ENCODE results near the gene CUTA. TPM values are rescaled to one million over a fixed set of nuclear protein-coding genes. Genes with fewer than 3 reads are reported as not detected.

CUTA gene
- total RNA-seq, 1 donor from 2014 or later, result 73.2 TPM

GRCh38 chr6:33445119-33445603 lies 27.3 kb upstream of the CUTA start:
- no peak for TF ChIP-seq CTCF (IDR thresholded peaks at IDR 0.05)
- no peak for TF ChIP-seq POLR2A (IDR thresholded peaks at IDR 0.05)
- no peak for TF ChIP-seq POLR2AphosphoS5 (IDR thresholded peaks at IDR 0.05; ENCODE audit: insufficient read depth in 1 of 2, low read depth in 1 of 2)
- DNase-seq (ENCODE audit: extremely low spot score in 2 of 2), result no peak
- H3K9me3 ChIP-seq, result no peaks in the 10 kb centered on the region
- intact Hi-C loops (cut with DNase I), result no loop called here
- peaks cover 3 to 57% of the 10 kb centered on the region in 2 donors for H3K36me3 ChIP-seq
- no peaks in the 10 kb centered on the region for H3K27me3 ChIP-seq
- H3K4me3 ChIP-seq, result no peak overlapping the region
- no peak overlapping the region for H3K27ac ChIP-seq
- H3K4me1 ChIP-seq, result no peaks in the 10 kb centered on the region

- TF ChIP-seq POLR2AphosphoS5 (IDR thresholded peaks at IDR 0.05; ENCODE audit: insufficient read depth in 1 of 2, low read depth in 1 of 2) (no peak), CTCF (IDR thresholded peaks at IDR 0.05) (no peak), POLR2A (IDR thresholded peaks at IDR 0.05) (no peak)
- Histone ChIP-seq H3K36me3 (peaks cover 3 to 60% of the 10 kb centered on the region in 2 donors), H3K27me3 (no peaks in the 10 kb centered on the region), H3K4me1 (no peaks in the 10 kb centered on the region), H3K27ac (no peak overlapping the region), H3K9me3 (no peaks in the 10 kb centered on the region), H3K4me3 (no peak overlapping the region)
- intact Hi-C loops (cut with DNase I), result no loop called here
- no peak for DNase-seq (ENCODE audit: extremely low spot score in 2 of 2)
Observed at GRCh38 chr6:33443619-33444504, 26.0 kb upstream of the CUTA start.

- H3K4me3 ChIP-seq, result no peak overlapping the region
- no peaks in the 10 kb centered on the region for H3K9me3 ChIP-seq
- no peak overlapping the region for H3K27ac ChIP-seq
- no peaks in the 10 kb centered on the region for H3K4me1 ChIP-seq
- peaks cover 3 to 60% of the 10 kb centered on the region in 2 donors for H3K36me3 ChIP-seq
- no peaks in the 10 kb centered on the region for H3K27me3 ChIP-seq
- TF ChIP-seq CTCF (IDR thresholded peaks at IDR 0.05) (no peak), POLR2A (IDR thresholded peaks at IDR 0.05) (no peak), POLR2AphosphoS5 (IDR thresholded peaks at IDR 0.05; ENCODE audit: insufficient read depth in 1 of 2, low read depth in 1 of 2) (no peak)
- DNase-seq (ENCODE audit: extremely low spot score in 2 of 2), result no peak
- intact Hi-C loops (cut with DNase I), result no loop called here
Observed at GRCh38 chr6:33443025-33443424, 25.1 kb upstream of the CUTA start.

- H3K27me3 ChIP-seq, result no peaks in the 10 kb centered on the region
- H3K9me3 ChIP-seq, result no peaks in the 10 kb centered on the region
- no peak for DNase-seq (ENCODE audit: extremely low spot score in 2 of 2)
- no peak overlapping the region for H3K27ac ChIP-seq
- intact Hi-C loops (cut with DNase I), result no loop called here
- no peaks in the 10 kb centered on the region for H3K4me1 ChIP-seq
- no peak overlapping the region for H3K4me3 ChIP-seq
- H3K36me3 ChIP-seq, result peaks cover 3 to 63% of the 10 kb centered on the region in 2 donors
- no peak for TF ChIP-seq POLR2AphosphoS5 (IDR thresholded peaks at IDR 0.05; ENCODE audit: insufficient read depth in 1 of 2, low read depth in 1 of 2)
- no peak for TF ChIP-seq POLR2A (IDR thresholded peaks at IDR 0.05)
- no peak for TF ChIP-seq CTCF (IDR thresholded peaks at IDR 0.05)
Observed at GRCh38 chr6:33442283-33442682, 24.4 kb upstream of the CUTA start.

DNA sequence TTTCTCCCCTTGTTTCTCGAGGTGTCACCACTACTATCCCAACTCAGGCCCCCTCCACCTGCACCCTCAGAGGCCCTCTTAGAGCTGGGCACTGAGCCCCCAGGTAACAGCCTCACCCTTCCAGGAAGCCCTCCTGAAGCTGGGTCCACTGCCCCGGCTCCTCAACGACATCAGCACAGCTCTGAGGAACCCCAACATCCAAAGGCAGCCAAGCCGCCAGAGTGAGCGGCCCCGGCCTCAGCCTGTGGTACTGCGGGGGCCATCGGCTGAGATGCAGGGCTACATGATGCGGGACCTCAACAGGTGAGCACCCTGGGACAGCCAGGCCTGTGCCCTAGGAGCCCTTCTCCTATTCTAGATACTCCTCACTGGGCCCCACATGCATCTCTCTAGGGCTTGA lies 23.6 kb upstream of the CUTA start:
- Histone ChIP-seq H3K27me3 (no peaks in the 10 kb centered on the region), H3K27ac (no peak overlapping the region), H3K9me3 (no peaks in the 10 kb centered on the region), H3K36me3 (peaks cover 3 to 64% of the 10 kb centered on the region in 2 donors), H3K4me1 (no peaks in the 10 kb centered on the region), H3K4me3 (no peak overlapping the region)
- intact Hi-C loops (cut with DNase I), result no loop called here
- DNase-seq (ENCODE audit: extremely low spot score in 2 of 2), result no peak
- TF ChIP-seq POLR2AphosphoS5 (IDR thresholded peaks at IDR 0.05; ENCODE audit: insufficient read depth in 1 of 2, low read depth in 1 of 2) (no peak), POLR2A (IDR thresholded peaks at IDR 0.05) (no peak), CTCF (IDR thresholded peaks at IDR 0.05) (no peak)
